Epithelial cell of prostate (primary cell): ENCODE measurements around the gene CEP104.

Experiments used
- DNase-seq: peaks from one replicate; pipeline ENCODE4 v3.0.0-alpha.2; 2011; ENCODE audit warnings: low read depth, low spot score
- H3K27ac ChIP-seq: fragments of 450-650 bp; 2 replicates; pipeline ENCODE4 v1.5.1; 2017; ENCODE audit warnings: mild to moderate bottlenecking

CEP104 gene

DNA sequence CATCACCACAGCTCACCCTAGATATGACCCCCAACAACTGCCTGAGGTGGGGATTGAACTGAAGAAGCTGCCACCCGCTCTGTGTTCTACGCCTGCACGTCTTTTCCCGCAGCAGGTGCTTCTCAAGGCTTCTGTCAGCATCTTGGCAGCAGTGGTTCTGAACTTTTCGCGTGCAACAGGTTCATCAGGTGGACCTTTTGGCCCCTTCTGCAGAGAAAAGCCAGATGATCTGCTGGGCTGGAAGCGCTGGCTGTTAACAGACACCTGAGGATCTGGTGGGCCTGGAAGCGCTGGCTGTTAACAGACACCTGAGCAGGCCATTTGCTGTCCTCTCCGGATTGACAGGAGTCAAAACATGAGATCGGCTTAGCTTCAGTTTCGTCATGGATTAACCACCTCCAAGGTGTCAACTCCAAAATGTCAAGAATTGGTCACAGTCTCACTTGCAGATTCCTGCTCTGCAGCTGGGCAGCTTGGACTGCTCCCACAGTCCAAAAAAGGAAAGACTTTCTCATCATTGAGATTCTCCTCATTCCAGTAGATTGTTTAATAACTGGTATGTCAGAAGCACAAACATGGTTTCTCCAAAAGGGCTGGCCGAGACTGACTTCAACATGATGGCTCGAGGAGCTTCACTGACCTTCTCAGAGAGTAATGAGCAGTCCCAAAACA lies 38.4 kb upstream of the CEP104 start:
- no peak for DNase-seq
- no peak overlapping the region for H3K27ac ChIP-seq

GRCh38 chr1:3894626-3895278 lies 37.7 kb upstream of the CEP104 start:
- H3K27ac ChIP-seq, result no peak overlapping the region
- no peak for DNase-seq

DNA sequence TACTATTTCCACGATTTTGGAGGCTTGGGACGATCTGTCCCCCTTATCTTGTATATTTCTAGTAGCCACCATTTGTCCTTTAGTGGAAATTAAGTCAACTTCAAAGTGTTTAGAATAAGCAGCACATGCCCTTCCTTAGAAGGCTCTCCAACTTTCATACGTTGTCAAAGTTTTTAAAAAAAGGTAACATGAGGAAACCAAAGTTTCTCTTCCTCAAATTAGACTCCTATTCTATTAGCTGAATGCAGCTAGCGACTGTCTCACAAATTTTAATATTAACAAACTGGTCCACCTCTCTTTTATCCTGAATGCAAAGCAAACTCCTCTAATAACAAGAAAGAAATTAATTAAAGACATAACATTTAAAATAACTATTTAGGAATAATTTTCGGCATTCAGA lies 36.2 kb upstream of the CEP104 start:
- DNase-seq, result no peak
- no peak overlapping the region for H3K27ac ChIP-seq

DNA sequence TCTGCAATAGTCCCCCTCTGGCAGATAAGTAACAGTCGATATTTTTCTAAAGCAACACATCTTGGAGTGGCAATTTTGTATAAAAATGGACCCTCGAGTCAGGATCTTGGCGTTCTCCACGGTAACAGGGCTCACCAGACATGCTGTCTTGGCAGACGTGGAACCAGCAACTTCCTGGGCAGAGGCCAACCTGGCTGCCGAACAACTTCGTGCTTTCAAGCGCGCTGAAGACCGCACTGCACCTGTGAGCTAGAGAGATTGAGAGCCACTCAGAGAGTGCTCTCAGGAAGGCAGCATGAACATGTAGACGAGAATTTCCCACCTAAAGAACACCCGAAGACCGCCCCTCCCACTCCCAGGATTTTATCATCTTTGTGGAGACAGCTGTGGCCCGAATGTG lies 35.7 kb upstream of the CEP104 start:
- no peak for DNase-seq
- H3K27ac ChIP-seq, result no peak overlapping the region

GRCh38 chr1:3891329-3891865 lies 34.4 kb upstream of the CEP104 start:
- H3K27ac ChIP-seq, result no peak overlapping the region
- no peak for DNase-seq

DNA sequence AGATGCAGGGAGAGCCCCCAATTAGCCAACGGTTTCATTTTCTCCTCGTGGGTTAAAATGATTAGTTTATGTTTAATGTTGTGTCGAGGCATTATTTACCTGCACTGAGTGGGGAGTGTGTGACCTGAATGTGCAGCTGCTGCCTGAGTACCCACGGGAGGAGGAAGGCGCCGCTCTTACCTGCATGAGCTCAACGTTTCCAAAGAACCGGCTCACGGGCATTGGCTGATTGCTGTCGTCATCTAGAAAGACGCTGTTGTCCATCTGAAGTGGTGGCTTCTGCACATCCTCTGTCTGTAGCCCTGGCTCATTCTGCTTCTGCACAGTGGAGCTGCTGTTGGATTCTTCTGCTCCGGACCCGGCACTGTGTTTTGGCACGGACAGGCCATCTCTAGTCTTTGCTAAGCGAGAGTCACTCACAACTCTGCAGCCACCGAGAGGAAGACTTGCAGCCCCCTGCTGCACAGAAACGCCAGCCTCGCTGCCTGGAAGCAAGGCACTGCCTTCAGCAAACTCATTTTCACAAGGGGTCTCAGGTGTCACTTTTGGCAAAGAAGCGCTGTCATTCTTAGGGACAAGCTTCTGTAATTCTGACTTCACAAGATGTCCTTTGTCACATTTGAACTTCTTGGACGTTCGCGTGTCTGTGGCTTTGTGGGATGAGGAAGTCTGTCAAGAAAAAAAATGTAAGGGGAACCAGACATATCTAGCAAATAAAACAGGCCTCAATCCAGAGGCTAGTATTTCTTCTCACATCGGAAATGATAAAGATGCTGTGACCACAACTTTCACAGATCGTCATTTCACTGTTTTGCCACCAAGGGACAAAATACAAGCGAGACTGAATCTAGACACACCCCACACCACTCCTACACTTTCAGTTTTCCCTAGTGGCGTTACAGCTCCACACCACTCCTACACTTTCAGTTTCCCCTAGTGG lies 33.6 kb upstream of the CEP104 start:
- DNase-seq, result no peak
- H3K27ac ChIP-seq, result no peak overlapping the region

- DNase-seq, result no peak
- no peak overlapping the region for H3K27ac ChIP-seq
These were observed 32.9 kb upstream of the CEP104 start for GRCh38 chr1:3889936-3890335.

GRCh38 chr1:3888301-3888700 lies 31.3 kb upstream of the CEP104 start:
- no peak overlapping the region for H3K27ac ChIP-seq

GRCh38 chr1:3886691-3887090 lies 29.7 kb upstream of the CEP104 start:
- no peak overlapping the region for H3K27ac ChIP-seq
- no peak for DNase-seq

More at GRCh38 chr1:3888301-3888700, 31.3 kb upstream of the CEP104 start:
- no peak for DNase-seq

DNA sequence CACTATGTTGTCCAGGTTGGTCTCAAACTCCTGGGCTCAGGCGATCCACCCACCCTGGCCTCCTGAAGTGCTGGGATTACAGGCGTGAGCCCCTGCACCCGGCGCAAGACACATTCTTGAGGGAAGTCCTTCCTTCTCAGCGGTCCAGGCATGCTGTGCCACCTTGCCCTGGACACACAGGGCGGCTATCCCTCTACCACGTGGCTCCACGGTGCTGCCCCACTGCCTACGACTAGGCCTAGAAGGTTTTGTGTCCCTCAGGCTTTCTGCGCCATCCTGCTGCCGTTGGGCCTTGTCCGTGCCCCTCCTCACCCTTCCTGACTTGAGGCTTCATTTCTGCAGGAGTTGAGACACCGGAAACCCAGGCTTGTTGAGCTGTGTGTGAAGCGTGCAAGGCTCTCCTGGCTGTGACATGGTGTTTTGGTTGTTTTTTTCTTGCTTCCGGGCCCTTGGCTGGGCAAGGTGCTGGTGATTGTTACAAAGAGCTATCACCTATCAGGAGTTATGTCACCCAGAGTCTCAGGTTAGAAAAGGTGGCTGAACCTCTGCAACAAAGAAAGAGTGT lies 29.2 kb upstream of the CEP104 start:
- H3K27ac ChIP-seq, result no peak overlapping the region
- no peak for DNase-seq

DNA sequence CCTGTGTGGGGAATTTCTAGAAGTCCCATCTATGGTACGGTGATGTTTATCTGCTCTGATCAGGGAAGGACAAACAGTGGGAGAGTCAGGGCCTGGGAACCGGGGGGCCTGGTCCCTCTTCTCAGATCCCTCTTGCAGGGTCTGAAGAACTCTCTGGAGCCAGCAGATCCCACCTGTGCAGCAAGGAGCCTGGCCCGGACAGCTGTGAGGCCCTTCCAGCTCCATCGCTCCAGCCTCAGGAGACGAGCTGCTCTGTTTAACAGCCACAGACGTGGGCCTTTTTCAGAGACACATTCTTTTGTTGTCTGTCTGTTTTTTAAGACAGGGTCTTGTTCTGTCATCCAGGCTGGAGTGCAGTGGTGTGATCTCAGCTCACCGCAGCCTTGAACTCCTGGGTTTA lies 28.6 kb upstream of the CEP104 start:
- no peak for DNase-seq
- no peak overlapping the region for H3K27ac ChIP-seq

DNA sequence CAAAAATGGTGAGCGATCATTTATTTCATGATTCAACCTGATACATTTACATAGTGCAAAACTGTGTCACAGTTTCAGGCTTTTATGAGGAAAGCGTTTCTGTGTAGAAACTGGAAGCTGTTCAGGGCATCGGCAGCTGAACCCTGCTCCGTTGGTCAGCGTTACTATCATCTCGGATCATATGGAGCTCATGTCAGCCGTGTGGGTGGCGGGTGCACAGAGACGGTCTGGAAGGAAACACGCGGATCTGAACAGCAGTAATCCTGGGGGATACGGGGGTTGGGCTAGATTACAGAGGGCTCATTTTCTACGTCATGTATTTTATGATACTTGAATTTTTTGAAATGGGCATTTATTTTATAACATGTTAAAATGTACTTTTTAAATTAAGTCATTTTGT lies 28.0 kb upstream of the CEP104 start:
- DNase-seq, result no peak
- H3K27ac ChIP-seq, result no peak overlapping the region

- H3K27ac ChIP-seq, result no peak overlapping the region
- DNase-seq, result no peak
These were observed 26.3 kb upstream of the CEP104 start for GRCh38 chr1:3883194-3883925.

DNA sequence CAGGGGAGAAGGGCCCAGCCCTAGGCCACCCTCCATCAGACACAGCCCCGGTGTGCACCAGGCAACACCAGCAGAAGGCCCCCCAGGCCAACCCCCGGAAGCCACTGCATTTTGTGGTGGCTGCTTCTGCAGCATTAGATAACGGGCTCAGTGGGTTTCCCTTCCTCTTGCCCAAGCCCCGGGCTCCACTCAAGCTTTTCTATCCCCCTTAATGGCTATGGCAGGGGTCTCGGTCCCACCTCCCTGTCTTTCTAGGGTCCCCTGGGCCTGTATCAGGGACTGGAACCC lies 24.1 kb upstream of the CEP104 start:
- no peak for DNase-seq
- no peak overlapping the region for H3K27ac ChIP-seq

DNA sequence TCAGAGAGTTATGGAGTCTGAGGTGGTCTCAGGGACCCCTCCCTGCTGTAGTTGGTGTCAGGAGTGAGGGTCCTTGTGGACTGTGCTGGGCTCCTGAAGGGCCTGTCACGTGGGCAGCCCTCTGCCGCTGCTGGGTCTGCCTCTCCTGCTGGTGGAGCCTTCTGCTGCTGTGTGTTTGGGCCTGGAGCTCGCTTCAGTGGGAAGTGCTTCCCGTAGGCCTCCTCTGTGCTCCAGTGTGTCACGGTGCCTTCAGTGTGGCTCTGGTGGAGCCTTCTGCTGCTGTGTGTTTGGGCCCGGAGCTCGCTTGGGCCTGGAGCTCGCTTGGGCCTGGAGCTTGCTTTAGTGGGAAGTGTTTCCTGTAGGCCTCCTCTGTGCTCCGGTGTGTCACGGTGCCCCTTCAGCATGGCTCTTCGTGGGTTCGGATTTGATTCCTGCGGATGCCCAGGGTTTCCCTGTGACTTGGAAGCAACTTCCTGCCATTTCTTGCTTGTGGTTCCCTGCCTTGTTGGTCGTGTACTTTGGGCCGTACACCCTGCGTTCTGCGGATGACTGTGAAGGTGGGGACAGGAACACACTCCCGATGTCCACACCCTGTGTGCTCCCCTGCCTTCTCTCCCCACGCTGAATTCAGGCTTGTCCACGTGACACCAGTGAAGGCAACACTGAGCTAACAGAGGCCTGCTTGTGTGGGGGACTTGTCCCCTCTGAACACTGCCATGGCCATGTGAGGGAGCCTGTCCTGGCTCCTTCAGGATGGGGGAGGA lies 23.6 kb upstream of the CEP104 start:
- no peak for DNase-seq
- H3K27ac ChIP-seq, result no peak overlapping the region

DNA sequence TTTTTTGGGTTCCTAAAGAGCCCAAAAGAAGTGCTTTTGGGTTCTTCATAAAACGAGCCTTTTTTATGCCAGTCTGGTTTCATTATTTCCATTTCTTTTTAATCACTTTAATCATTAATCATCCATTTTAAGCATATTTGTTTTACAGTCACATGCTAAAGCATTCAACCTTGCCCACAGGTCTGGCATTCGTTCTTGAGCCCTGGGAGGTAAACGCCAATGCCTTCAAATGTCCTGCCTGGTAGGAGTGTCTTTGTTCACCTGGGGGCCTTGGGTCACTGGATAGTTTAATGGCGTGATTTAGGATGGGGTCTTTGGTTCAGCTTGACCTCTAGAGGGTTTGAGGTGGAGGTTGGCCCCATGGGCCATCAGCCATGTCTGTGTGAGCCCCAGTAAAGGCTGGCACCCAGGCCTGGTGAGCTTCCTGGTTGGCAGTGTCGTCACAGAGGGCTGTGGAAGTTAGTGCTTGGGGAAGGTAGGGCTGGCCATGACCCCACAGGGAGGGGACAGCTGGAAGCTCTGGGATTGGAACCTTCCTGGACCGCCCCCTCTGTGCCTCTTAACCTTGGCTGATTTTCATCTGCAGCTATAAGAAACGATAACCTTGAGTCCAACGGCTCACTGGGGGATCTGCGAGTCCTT lies 22.9 kb upstream of the CEP104 start:
- no peak overlapping the region for H3K27ac ChIP-seq
- DNase-seq, result no peak

GRCh38 chr1:3879099-3879498 lies 22.1 kb upstream of the CEP104 start:
- DNase-seq, result no peak
- no peak overlapping the region for H3K27ac ChIP-seq

DNA sequence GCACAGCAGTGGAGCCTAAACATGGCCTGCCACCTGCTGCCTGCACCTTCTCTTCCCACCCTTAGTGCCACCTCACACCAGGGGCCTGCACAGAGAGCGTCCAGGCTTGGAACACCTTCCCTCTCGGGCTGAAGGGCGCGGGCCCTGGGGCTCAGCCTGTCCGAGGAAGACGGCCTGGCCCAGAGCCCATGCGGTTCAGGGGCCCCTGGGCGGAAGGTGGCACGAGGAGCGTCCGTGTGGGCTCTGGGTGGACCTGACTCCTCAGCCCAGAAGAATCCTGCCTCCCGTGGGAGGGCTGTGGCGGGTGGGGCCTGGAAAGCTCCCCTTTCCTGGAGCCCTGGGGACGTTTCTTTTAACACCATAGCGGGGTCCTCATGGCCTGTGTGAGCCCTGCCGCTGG lies 19.7 kb upstream of the CEP104 start:
- no peak for DNase-seq
- H3K27ac ChIP-seq, result no peak overlapping the region

DNA sequence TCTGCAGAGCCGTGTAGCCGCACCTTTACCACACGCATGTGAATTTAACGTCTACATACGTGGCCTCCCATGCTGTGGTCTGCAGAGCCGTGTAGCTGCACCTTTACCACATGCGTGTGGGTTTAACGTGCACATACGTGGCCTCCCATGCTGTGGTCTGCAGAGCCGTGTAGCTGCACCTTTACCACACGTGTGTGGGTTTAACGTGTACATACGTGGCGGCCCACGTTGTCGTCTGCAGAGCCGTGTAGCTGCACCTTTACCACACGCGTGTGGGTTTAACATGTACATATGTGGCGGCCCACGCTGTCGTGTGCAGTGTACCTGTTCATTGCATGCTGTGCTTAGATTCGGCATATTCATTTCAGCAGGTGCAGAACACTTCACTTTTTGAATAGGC lies 17.7 kb upstream of the CEP104 start:
- no peak for DNase-seq
- no peak overlapping the region for H3K27ac ChIP-seq
